Hepatocyte (in vitro differentiated cells): ENCODE data around the gene SLC37A1.

Experiments
- CTCF ChIP-seq: fragments of 200-600 bp; sonication (generic); IDR thresholded peaks from 2 replicates; pipeline ENCODE4 v1.5.1; 2016; ENCODE audit warnings: antibody characterized with exemption, mild to moderate bottlenecking; ENCODE audit not compliant: poor library complexity
- EZH2 ChIP-seq: fragments of 200-600 bp; sonication (generic); IDR thresholded peaks from 2 replicates; pipeline ENCODE4 v1.6.1; 2016; ENCODE audit warnings: antibody characterized with exemption, mild to moderate bottlenecking, borderline replicate concordance
- EZH2phosphoT487 ChIP-seq: fragments of 200-600 bp; sonication (generic); IDR thresholded peaks from one replicate; pipeline ENCODE4 v1.6.1; 2018; ENCODE audit warnings: antibody characterized with exemption, mild to moderate bottlenecking, low read depth, moderate library complexity; ENCODE audit not compliant: unreplicated experiment, severe bottlenecking

GRCh38 chr21:42567214-42567555 is 53.5 kb downstream of the SLC37A1 start:
- TF ChIP-seq CTCF: no peak
- TF ChIP-seq EZH2: no peak
- TF ChIP-seq EZH2phosphoT487: no peak
